ENCODE data around the gene LRRC70. TPM values are rescaled to one million over a fixed set of nuclear protein-coding genes. Genes with fewer than 3 reads are reported as not detected.

The LRRC70 gene
- total RNA-seq, 1 donor from 2014 or later: 0.91 TPM

DNA sequence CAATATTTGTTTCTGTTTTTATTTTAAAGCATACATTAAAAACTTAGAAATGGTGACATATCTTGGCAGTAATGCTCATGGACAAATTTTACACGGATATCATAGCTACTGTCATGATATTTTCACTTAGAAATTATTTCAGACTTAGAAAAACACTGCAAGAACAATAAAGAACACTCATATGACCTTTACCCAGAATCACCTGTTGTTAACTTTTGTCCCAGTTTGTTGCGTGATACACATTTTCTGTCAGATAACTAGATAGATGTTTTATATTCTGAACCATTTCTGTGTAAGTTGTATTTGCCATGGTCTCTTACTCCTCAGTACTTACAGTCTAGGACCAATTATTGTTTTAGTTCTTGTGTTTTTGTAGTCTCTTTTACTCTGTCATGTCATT, 3.6 kb upstream of the LRRC70 start:
- H3K27ac Mint-ChIP-seq (ENCODE audit: unreplicated experiment): no peak overlapping the region
- TF ChIP-seq, protein P1, sequence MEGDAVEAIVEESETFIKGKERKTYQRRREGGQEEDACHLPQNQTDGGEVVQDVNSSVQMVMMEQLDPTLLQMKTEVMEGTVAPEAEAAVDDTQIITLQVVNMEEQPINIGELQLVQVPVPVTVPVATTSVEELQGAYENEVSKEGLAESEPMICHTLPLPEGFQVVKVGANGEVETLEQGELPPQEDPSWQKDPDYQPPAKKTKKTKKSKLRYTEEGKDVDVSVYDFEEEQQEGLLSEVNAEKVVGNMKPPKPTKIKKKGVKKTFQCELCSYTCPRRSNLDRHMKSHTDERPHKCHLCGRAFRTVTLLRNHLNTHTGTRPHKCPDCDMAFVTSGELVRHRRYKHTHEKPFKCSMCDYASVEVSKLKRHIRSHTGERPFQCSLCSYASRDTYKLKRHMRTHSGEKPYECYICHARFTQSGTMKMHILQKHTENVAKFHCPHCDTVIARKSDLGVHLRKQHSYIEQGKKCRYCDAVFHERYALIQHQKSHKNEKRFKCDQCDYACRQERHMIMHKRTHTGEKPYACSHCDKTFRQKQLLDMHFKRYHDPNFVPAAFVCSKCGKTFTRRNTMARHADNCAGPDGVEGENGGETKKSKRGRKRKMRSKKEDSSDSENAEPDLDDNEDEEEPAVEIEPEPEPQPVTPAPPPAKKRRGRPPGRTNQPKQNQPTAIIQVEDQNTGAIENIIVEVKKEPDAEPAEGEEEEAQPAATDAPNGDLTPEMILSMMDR (IDR thresholded peaks at IDR 0.05; ENCODE audit: partially characterized antibody, unreplicated experiment): no peak
- no peaks in the 10 kb centered on the region for H3K27me3 Mint-ChIP-seq (ENCODE audit: unreplicated experiment)
- H3K9me3 Mint-ChIP-seq (ENCODE audit: unreplicated experiment): no peaks in the 10 kb centered on the region
- H3K4me3 Mint-ChIP-seq (ENCODE audit: unreplicated experiment): no peak overlapping the region
- DNase-seq: no peak
- H3K4me1 Mint-ChIP-seq (ENCODE audit: low read depth, unreplicated experiment): no peaks in the 10 kb centered on the region
- H3K36me3 Mint-ChIP-seq (ENCODE audit: unreplicated experiment): no peaks in the 10 kb centered on the region

- H3K4me1 Mint-ChIP-seq (ENCODE audit: low read depth, unreplicated experiment): no peaks in the 10 kb centered on the region
- DNase-seq: no peak
- no peak overlapping the region for H3K4me3 Mint-ChIP-seq (ENCODE audit: unreplicated experiment)
- TF ChIP-seq, protein P1 (IDR thresholded peaks at IDR 0.05; ENCODE audit: partially characterized antibody, unreplicated experiment): no peak
- no peaks in the 10 kb centered on the region for H3K9me3 Mint-ChIP-seq (ENCODE audit: unreplicated experiment)
- H3K36me3 Mint-ChIP-seq (ENCODE audit: unreplicated experiment): no peaks in the 10 kb centered on the region
- no peaks in the 10 kb centered on the region for H3K27me3 Mint-ChIP-seq (ENCODE audit: unreplicated experiment)
- no peak overlapping the region for H3K27ac Mint-ChIP-seq (ENCODE audit: unreplicated experiment)
Measured at GRCh38 chr5:62575489-62575888, 3.1 kb upstream of the LRRC70 start.

GRCh38 chr5:62576570-62577170, 1.9 kb upstream of the LRRC70 start:
- DNase-seq: no peak
- no peaks in the 10 kb centered on the region for H3K27me3 Mint-ChIP-seq (ENCODE audit: unreplicated experiment)
- H3K4me1 Mint-ChIP-seq (ENCODE audit: low read depth, unreplicated experiment): no peaks in the 10 kb centered on the region
- H3K27ac Mint-ChIP-seq (ENCODE audit: unreplicated experiment): no peak overlapping the region
- H3K4me3 Mint-ChIP-seq (ENCODE audit: unreplicated experiment): no peak overlapping the region
- H3K9me3 Mint-ChIP-seq (ENCODE audit: unreplicated experiment): no peaks in the 10 kb centered on the region
- TF ChIP-seq, protein P1 (IDR thresholded peaks at IDR 0.05; ENCODE audit: partially characterized antibody, unreplicated experiment): no peak
- H3K36me3 Mint-ChIP-seq (ENCODE audit: unreplicated experiment): no peaks in the 10 kb centered on the region

DNA sequence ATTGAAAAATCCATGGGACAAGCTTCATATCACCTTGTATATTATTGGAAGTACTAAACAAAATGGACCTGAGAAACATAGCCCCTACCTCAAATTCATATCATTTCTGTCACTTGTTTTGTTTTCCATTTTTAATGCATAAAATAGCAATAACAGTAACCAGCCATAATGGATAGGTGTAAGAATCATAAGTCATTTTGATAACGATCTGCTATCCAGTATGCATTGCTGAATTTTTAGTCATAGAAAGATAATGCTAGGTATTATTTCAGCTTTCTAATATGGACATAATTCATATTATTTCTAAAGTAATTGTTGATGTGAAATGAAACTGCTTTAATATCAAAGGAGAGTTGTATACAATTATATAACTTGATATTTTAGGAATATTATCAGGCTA, 1.1 kb upstream of the LRRC70 start:
- Mint-ChIP-seq H3K9me3 (ENCODE audit: unreplicated experiment) (no peaks in the 10 kb centered on the region), H3K27ac (ENCODE audit: unreplicated experiment) (no peak overlapping the region), H3K4me1 (ENCODE audit: low read depth, unreplicated experiment) (no peaks in the 10 kb centered on the region), H3K27me3 (ENCODE audit: unreplicated experiment) (no peaks in the 10 kb centered on the region), H3K36me3 (ENCODE audit: unreplicated experiment) (no peaks in the 10 kb centered on the region), H3K4me3 (ENCODE audit: unreplicated experiment) (no peak overlapping the region)
- no peak for DNase-seq
- TF ChIP-seq, protein P1 (IDR thresholded peaks at IDR 0.05; ENCODE audit: partially characterized antibody, unreplicated experiment): no peak

- no peaks in the 10 kb centered on the region for H3K36me3 Mint-ChIP-seq (ENCODE audit: unreplicated experiment)
- no peaks in the 10 kb centered on the region for H3K9me3 Mint-ChIP-seq (ENCODE audit: unreplicated experiment)
- no peaks in the 10 kb centered on the region for H3K27me3 Mint-ChIP-seq (ENCODE audit: unreplicated experiment)
- TF ChIP-seq, protein P1 (IDR thresholded peaks at IDR 0.05; ENCODE audit: partially characterized antibody, unreplicated experiment): no peak
- H3K4me1 Mint-ChIP-seq (ENCODE audit: low read depth, unreplicated experiment): no peaks in the 10 kb centered on the region
- no peak for DNase-seq
- no peak overlapping the region for H3K27ac Mint-ChIP-seq (ENCODE audit: unreplicated experiment)
- no peak overlapping the region for H3K4me3 Mint-ChIP-seq (ENCODE audit: unreplicated experiment)
Measured at GRCh38 chr5:62579761-62580160, 1.1 kb downstream of the LRRC70 start.

Data from glutamatergic neuron (in vitro differentiated cells).